Measurements from ENCODE around the gene TNFAIP8L3. TPM values are rescaled to one million over a fixed set of nuclear protein-coding genes. Genes with fewer than 3 reads are reported as not detected.
A peak's percentile ranks its signal among the peaks of the same experiment; 100 is the strongest.
"Not testable (repeated sequence)": the region's sequence is repeated elsewhere in the genome, so short reads cannot be mapped to it uniquely, and the experiment has no call there.

Gene TNFAIP8L3
- total RNA-seq: 7.3 TPM

DNA sequence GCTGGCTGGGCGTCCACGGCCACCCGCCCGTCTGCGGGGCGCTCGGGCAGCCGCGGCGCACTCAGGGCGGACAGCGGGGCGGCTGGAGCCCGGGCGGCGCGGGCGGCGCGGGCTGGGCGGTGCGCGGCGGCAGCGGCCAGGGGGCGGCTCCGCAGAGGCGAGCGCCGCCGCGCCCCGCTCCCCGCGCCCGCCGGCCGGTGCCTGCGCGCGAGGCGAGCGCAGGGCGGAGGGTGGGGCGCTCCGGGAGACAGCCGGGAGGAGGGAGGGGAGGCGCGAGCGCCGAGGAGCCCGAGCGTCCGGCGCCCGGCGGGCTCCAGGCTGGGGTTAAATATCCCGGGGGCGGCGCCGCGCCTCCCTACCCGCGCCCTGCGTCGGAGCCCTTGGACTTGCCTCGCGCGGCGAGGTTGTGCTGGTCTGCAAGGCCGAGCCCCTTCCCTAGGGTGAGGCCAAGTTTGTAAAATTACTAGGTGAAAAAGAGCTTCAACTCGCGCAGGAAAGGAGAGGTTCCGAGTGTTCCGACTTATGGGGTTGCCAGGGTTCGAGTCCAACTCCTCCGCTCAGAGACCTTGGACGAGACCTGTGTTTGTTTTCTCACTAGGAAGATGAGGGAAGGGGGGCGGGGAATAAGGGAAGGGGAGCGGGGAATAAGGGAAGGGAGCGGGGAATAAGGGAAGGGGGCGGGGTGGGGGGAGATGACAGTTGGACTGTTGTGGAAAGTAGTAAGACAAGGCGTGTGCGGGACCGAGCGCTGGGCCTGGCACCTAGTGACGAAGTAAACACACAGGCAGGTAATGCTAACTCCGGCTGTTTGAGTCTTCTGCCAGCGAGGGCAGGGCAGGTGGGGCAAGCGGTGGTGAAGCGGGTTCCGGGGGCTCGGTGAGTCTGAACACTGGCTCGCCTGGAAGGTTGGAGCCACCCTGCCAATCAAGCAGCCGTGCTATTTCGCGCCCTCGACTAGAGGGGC lies at the start of gene TNFAIP8L3:
Gene TNFAIP8L3, minus strand, starts transcription at position 301 of the 964 bp plus-strand sequence. CDS start 311 bp downstream, outside the sequence.
- ATAC-seq: peak; percentile 56

DNA sequence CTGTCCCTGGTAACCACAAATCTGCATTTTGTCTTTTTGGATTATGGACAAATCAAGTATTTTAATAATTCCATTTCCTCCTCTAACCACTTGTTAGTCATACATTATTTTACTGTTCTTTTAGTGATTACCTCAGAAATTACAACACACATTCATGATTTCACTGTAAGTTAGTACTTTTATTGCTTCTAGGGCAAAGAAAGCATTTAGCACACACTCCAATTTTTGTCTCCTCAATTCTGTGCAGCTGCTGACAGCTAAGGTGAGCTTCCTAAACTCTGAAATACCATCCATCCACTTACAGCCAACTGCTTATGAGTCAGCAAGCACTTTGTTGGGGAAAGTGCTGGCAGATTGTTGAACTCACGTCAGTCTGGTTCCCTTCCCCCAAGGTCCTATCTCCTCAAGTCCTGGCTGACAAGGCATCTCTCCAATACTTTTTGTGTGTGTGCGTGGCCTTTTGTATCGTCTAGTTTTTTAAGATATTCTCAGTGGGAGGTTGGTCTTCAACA lies 49.4 kb upstream of the TNFAIP8L3 start:
- ATAC-seq: no peak

DNA sequence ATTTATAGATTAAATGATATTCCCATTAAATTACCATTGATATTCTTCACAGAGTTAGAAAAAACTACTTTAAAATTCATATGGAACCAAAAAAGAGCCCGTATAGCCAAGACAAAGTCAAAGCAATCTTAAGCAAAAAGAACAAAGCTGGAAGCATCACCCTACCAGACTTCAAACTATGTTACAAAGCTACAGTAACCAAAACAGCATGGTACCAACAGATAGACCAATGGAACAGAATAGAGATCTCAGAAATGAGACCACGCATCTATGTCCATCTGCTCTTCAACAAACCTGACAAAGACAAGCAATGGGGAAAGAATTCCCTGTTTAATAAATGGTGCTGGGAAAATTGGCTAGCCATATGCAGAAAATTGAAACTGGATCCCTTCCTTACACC lies 45.6 kb upstream of the TNFAIP8L3 start:
- not testable (repeated sequence) for ATAC-seq

DNA sequence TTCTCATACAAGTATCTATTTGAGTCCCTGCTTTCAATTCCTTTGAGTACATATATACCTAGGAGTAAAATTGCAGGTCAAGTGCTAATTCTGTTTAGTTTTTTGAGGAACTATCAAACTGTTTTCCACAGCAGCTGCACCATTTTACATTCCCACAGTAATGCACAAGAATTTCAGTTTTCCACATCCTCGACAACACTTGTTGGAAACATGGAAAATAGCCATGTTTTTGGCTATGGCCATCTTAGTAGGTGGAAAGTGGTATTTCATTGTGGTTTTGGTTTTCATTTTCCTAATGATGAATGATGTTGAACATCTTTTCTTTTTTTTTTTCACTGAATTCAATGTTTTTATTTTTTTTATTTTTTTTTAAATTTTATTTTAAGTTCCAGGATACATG lies 44.4 kb upstream of the TNFAIP8L3 start:
- ATAC-seq: no peak

DNA sequence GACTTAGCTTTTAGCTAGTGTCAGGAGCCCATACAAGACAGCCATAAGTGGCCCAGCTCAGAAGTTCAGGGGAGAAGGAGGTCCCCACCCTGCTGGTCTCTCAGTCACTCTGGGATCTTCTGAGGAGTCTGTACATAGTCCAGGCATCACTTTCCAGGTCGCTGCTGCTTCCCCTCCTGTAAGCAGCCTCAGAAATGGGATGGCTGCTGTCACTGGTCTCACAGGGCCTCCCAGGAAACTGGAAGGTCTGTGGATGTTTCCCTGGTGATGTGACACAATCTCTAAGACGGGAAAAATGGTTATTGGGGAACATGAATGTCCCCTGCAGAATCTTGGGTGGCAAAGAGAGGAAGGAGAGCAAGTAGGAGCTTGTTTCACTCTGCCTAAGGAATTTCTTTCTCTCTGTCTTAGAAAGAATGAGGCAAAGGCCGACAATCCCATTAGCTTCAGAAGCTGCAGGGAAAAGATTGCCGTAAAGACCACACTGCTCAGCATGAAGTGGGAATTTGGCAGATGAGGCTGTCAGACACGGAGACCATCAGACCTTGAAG lies 43.2 kb upstream of the TNFAIP8L3 start:
- ATAC-seq: no peak

DNA sequence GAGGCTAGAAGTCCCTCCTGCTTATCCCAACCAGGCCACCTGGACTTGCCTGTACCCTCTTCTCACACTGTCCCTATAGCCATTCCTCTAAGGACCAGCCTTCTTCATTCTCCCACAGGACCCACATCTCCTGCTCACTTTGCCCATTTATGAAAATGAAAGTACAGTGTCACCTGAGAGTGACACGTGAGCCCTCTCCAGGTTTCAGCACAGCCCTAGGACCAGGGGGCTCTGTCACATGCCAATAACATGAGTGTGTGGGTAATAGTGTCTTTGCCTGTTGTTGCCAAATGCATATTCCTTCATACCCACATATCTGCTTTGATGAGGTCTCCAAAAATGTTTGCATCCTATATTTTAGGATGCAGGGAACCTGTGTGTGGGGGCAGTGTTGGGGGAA lies 42.3 kb upstream of the TNFAIP8L3 start:
- no peak for ATAC-seq

DNA sequence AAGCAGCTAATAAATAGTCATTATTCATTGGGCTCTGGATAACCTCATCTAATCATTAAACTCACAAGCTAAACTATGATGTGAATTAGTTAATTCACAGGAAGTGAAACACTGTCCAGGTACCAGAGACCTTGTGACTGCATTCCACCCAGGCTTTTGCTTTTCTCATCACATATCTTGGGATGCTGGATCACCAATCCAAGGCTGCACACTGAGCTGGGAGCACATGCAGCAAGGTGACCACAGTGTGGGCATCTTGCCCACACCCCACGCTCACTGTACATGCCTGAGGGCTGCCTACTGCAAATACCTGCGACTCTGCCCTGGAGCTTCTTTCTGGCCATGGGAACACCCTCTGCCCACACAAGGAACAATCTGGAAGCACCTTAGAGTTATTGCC lies 40.6 kb upstream of the TNFAIP8L3 start:
- ATAC-seq: no peak

DNA sequence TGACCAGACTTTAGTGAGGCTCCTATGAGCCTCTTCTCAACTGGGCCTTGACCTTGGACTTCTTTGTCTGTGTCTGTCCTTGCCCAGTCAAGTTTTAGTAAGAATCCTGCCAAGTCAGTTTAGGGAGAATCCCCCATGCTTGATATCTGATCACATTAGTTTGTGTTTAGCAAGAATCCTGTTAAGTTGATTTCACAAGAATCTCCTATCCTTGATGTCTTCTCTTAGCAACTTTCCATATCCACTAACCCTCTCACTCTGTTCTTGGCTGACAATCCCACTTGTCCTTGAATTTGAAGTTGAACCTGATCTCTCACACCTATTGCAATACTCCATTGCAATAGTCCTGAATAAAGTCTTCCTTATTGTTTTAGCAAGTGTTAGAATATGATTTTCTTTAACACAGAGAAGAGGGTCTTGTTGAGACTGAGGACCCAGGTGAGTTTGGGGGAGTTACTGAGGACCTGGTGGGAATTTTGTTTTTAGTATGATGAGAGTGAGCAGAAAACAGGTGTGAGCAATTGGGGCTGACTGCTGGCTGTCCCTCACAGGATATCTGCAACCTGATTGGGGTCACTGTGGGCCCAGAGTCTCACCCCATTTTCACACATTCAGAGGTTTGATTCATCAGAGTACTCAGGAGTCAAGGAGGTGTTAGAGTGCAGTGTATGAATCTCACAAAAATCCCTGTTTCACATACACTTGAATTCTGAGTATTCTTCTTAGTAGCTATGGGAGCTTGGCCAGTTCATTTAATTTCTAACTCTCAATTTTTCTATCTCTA lies 39.9 kb upstream of the TNFAIP8L3 start:
- ATAC-seq: no peak

DNA sequence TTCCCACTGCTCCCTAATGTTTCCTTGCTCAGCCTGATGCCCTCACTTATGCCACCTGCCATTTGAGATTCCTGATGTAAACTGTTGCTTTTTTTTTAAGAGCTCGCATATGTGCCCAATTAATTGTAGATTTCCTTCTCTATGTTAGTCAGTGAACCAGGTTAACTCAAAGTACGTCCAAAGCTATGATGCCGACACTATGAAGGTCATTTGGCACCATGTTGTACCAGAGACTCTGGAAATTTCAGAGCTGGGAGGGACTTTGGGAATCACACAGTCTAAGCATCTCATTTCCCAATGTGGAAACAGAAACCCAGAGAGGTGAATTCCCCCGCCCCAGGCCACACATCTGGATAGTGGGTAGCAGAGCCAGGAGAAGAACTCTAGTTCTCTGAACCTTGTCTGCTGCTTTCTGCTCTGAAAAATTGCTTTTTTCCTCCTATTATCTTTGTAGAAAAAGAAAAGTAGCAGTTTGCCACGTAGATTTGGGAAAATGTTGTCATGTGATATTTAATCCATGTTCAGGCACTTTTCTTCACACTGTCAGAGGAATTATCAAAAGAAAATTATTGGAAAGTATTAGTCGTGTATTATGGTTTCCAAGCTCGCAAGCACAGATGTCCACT lies 38.5 kb upstream of the TNFAIP8L3 start:
- ATAC-seq: no peak

DNA sequence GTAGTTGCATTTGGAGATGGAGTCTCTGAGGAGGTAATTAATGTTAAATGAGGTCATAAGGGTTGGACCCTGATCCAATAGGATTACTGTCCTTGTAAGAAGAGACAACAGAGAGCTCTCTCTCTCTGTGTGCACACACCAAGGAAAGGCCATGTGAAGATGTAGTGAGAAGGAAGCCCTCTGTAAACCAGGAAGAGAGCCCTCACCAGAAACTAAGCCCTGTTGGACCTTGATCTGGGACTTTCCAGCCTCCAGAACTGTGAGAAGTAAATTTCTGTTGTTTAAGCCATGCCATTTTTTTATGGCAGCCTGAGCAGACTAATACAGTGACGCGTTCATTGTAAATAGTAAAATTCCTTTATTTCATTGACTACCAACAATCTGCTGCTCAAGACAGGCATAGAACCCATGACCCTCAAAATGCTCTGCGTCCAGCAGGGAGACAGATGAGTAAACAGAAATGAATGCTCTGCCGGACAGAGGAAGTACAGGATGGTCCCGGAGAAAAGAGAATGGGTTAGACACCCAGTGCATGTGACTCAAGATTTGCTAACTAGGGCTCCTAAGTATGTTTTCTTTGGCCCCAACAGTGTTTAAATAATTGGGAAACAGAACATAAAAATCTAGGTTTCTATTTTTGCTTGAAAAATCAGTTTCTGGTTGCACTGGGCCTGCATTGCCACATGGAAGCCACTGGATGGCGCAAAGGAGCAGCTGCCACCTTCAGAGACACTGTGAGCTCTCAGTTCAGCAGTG lies 37.9 kb upstream of the TNFAIP8L3 start:
- peak; percentile 60 for ATAC-seq

DNA sequence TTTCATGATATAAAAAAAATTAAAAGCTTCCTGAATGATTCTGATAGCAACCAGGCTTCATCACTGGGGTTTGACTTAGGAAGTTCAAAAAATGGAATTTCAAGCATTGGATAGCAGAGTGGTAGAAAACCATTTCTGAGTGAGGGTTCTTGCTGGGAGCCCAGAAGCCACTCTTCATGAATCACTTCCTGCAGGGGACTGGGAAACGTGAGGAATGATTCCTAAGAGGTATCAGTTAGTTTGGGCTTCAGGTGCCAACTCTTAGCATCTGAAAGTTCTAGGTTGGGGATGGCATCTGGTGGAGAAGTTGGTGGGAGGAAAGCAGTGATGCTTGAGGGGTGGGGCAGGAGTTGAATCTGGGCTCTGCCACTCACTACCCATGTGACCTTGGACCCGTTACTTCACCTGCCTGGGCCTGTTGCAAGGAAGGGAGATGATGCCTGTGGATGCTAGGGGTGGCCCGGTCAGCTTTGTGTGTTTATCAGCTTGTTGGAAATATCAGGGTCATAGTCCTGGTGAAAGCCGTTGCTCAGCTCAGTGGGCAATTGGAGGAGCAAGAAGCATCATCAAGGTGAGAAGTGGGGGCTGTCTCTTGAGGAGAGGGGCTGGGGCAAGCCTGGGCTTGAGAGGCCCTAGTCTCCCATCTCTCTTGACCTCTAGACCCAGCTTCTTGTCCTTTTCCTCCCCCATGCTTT lies 37.0 kb upstream of the TNFAIP8L3 start:
- ATAC-seq: no peak

DNA sequence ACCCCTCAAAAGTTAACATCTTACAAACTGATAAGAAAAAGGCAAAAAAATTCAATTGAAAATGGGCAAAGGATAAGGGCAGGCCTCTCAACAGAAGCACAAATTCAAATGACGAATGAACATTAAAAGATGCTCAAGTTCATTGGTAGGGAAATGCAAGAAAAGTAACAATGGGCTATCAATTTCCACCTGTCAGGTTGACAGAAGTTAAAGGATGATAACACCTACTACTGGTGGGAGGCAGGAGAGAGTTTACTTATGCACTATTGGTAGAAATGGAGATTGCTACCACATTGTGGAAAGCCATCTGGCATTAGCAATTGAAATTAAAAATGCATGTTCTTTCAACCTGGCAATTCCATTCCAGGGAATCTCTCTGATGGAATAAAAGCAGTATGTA lies 35.6 kb upstream of the TNFAIP8L3 start:
- ATAC-seq: no peak

DNA sequence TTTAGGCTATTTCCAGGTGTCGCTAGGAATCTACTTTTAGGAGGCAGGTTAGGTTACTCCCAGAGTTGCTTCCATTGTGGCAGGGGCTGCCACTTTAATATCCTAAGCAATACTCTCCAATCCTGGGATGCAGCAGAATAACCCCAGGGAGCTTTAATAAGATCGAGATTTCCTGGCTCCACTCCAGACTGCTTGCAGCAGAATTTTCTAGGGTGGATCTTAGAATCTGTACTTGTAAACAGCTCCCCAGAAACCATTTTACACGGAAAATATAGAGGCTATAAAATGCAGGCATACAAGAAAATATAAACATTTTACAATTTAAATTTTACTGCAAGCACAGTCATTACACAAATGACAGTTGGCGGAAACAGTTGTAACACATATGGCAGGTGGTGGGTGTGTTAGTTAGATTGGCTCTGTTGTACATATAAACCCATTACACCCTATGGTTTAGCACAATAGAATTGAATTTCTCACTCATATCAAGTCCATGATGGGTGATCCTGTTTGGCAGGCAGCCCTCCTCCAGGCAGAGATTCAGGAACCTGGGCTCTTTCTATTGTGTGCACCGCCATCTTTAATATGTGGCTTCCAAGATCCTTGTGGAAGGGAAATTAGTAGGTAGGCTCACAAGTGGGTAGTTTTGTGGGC lies 35.0 kb upstream of the TNFAIP8L3 start:
- ATAC-seq: no peak

DNA sequence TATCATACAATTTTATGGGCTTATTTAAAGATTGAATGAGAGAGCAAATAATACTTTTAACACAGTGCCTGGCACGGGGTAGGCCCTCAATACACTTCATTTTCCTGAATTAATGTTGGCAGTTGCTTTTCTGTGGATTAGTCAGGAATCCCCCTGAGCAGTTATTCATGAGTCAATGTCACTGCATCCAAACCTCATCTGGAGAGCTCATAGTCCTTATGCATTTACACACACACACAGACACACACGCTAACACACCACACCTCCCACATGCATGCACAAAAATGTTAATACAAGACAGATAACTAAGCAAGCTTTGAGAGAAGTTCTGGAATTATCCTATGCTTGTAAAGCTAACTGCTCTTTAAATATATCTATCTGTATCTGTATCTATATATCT lies 34.0 kb upstream of the TNFAIP8L3 start:
- no peak for ATAC-seq

DNA sequence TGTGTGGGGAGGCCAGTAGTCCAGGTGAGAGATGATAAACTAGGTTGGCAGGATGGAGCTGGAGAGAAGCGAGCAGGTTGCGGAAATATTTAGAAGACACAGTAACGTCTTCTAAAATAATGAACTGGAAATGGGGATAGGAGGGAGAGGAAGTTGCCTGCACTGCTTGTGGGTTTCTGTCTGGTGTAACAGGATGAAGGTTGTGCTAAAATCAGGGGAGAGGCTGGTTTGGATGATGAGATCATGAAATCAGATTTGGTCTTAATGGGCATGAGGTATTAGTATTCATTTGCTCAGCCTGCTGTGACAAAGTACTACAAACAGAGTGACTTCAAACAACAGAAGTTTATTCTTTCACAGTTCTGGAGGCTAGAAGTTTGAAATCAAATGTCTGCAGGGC lies 32.1 kb upstream of the TNFAIP8L3 start:
- ATAC-seq: no peak

DNA sequence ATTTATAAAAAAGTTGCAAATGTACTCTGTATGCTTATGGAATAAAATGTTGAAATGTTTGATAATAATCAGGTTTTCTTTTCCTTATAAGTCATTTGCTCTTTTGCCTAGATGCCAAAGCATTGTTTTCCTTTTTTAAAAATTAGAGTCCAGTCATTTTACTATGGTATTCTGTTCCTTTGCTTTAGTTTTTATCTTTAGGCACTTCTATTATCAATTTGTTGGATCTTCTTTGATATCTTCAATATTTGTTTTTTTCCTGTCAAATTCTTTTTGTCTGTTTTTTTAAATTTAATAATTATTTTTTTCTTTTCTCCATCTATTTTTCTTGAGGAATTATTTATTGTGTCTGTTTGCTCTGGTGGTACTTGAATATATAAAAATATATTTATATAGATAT lies 28.3 kb upstream of the TNFAIP8L3 start:
- ATAC-seq: not testable (repeated sequence)

DNA sequence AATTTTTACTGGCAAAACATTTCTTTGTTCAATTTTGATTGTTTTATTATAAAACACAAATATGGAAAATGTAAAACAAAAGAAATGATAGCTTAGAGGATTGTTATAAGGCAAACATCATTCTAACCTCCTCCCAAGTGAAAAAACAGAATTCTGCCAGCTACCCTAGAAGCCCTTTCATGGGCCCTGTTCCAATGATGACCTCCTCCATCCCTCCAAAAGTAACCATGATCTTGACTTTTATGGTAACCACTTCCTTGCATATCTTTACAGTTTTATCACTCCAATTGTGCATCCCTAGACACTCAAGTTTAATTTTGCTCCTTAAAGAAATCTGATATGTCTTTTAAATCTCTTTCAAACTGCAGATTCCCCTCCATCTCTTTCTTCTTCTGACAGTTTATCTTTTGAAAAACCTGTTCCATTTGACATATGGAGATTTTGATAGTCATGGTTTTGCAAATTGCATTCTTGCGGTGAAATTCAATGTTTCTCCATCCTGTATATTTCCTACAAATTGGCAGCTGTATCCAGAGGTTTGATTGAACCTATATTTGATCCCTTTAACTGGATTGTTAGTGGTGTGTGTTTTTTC lies 27.0 kb upstream of the TNFAIP8L3 start:
- no peak for ATAC-seq

DNA sequence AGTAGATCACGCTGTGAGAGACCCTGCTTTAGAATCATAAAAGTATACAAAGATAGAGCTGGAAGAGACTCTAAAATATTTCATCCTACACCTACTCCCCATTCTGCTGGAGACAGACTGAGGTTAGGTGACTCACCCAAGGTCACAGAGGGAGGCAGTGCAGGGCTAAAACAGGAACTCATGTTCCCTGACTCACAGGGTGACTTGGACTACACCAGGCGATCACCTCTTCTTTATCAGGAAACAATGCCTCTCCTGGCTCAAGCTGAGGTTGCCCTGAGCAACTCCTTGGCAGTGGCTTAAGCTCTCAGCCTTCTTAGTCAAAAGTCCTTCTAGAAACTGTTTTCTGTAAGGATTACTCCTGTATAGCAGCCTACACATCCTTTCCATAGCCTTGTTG lies 26.4 kb upstream of the TNFAIP8L3 start:
- ATAC-seq: peak; percentile 100

DNA sequence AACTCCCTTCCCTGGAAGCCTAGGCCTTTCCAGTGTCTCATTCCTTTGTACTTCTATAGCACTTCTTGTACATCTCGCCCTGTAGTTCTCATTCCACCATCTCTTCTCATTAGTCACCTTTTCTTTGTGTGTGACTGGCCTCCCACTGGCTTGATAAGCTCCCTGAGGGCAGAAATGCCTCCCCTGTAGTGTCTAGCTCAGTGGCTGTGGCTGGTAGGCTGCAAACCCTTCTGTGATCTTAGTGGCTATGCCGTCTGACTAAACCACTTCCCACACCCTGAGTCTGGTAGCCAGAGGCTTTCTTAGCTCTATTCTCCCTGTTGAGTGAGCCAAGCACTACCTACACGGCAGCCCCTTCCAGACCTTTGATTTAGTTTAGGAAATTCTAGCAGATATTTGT lies 24.4 kb upstream of the TNFAIP8L3 start:
- ATAC-seq: peak; percentile 14

DNA sequence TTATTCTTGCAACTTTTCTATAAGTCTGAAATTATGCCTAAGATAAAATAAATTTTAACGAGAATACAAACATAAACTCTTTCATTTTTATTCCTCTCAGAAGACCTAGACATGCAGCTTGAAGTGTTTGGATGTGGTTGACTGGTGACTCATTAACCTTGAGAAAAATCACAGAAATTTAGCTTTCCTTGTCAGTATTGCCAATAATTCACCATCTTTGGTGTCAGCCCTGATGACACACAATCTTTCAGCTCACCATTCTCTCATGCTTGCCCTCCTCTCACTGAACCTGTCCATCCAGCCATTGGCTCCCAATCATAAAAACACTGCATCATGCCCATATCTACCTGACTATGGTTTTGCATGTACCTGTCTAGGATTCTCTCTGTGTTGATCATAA lies 22.6 kb upstream of the TNFAIP8L3 start:
- ATAC-seq: no peak
